KMS-11 (cell line): ENCODE data around the gene KCNQ2.

Experiments used
- H2AFZ ChIP-seq: fragments of 200-600 bp; sonication (generic); 2 replicates; pipeline ENCODE4 v1.6.1; 2016; ENCODE audit warnings: antibody characterized with exemption, mixed run types, low read depth
- H3K27ac ChIP-seq: fragments of 200-600 bp; sonication (generic); 2 replicates; pipeline ENCODE4 v1.6.1; 2016; ENCODE audit warnings: mild to moderate bottlenecking, mixed run types
- H3K27me3 ChIP-seq: fragments of 200-600 bp; sonication (generic); 2 replicates; pipeline ENCODE4 v1.6.1; 2017; ENCODE audit warnings: mild to moderate bottlenecking, low read depth, mixed run types, moderate library complexity; ENCODE audit not compliant: insufficient read depth
- H3K36me3 ChIP-seq: fragments of 200-600 bp; sonication (generic); 2 replicates; pipeline ENCODE4 v1.6.1; 2017; ENCODE audit warnings: mild to moderate bottlenecking, mixed run types; ENCODE audit not compliant: insufficient read depth
- H3K4me1 ChIP-seq: fragments of 200-600 bp; sonication (generic); 2 replicates; pipeline ENCODE4 v1.6.1; 2016; ENCODE audit warnings: mild to moderate bottlenecking, low read depth, mixed run types; ENCODE audit not compliant: poor library complexity, severe bottlenecking
- H3K4me2 ChIP-seq: fragments of 200-600 bp; sonication (generic); 2 replicates; pipeline ENCODE4 v1.7.0; 2016; ENCODE audit warnings: mild to moderate bottlenecking, mixed run types
- H3K4me3 ChIP-seq: fragments of 200-600 bp; sonication (generic); IDR thresholded peaks from 2 replicates; pipeline ENCODE4 v1.6.1; 2017; ENCODE audit warnings: low read depth, low read length, mixed read lengths; ENCODE audit not compliant: insufficient read depth
- H3K79me2 ChIP-seq: fragments of 200-600 bp; sonication (generic); 2 replicates; pipeline ENCODE4 v1.6.1; 2016; ENCODE audit warnings: low read depth, mixed run types; ENCODE audit not compliant: insufficient read depth
- H3K9ac ChIP-seq: fragments of 200-600 bp; sonication (generic); 2 replicates; pipeline ENCODE4 v1.6.1; 2016; ENCODE audit warnings: mild to moderate bottlenecking, mixed run types
- H4K20me1 ChIP-seq: fragments of 200-600 bp; sonication (generic); 2 replicates; pipeline ENCODE4 v1.6.1; 2016; ENCODE audit warnings: mild to moderate bottlenecking, mixed run types; ENCODE audit not compliant: insufficient read depth
- CTCF ChIP-seq: fragments of 200-600 bp; sonication (generic); conservative IDR thresholded peaks from 2 replicates; pipeline ENCODE4 v1.6.1; 2017; ENCODE audit warnings: low read depth, mild to moderate bottlenecking, antibody characterized with exemption, low read length, moderate library complexity, mixed read lengths

The KCNQ2 gene

GRCh38 chr20:63406617-63407245, 65.7 kb downstream of the KCNQ2 start:
- Histone ChIP-seq H4K20me1 (no peaks in the 10 kb centered on the region), H3K9ac (no peak overlapping the region), H3K79me2 (no peaks in the 10 kb centered on the region), H3K36me3 (no peaks in the 10 kb centered on the region), H2AFZ (no peak overlapping the region), H3K4me1 (no peaks in the 10 kb centered on the region), H3K4me2 (no peak overlapping the region), H3K4me3 (no peak overlapping the region), H3K27me3 (peaks cover 97% of the 10 kb centered on the region), H3K27ac (no peak overlapping the region)
- no peak for TF ChIP-seq CTCF

- H3K27me3 ChIP-seq: peaks cover 97% of the 10 kb centered on the region
- H2AFZ ChIP-seq: no peak overlapping the region
- no peak overlapping the region for H3K27ac ChIP-seq
- no peaks in the 10 kb centered on the region for H4K20me1 ChIP-seq
- H3K36me3 ChIP-seq: no peaks in the 10 kb centered on the region
- TF ChIP-seq CTCF: no peak
- H3K79me2 ChIP-seq: no peaks in the 10 kb centered on the region
- no peaks in the 10 kb centered on the region for H3K4me1 ChIP-seq
- no peak overlapping the region for H3K4me3 ChIP-seq
- no peak overlapping the region for H3K9ac ChIP-seq
- no peak overlapping the region for H3K4me2 ChIP-seq
Measured at GRCh38 chr20:63406011-63406410, 66.4 kb downstream of the KCNQ2 start.

- Histone ChIP-seq H3K4me1 (no peaks in the 10 kb centered on the region), H2AFZ (no peak overlapping the region), H3K27ac (no peak overlapping the region), H3K79me2 (no peaks in the 10 kb centered on the region), H3K27me3 (peaks cover 97% of the 10 kb centered on the region), H3K9ac (no peak overlapping the region), H3K4me3 (no peak overlapping the region), H3K4me2 (no peak overlapping the region), H3K36me3 (no peaks in the 10 kb centered on the region), H4K20me1 (no peaks in the 10 kb centered on the region)
- TF ChIP-seq CTCF: no peak
Measured at GRCh38 chr20:63405102-63405730, 67.2 kb downstream of the KCNQ2 start.

- Histone ChIP-seq H3K4me1 (no peaks in the 10 kb centered on the region), H3K27ac (no peak overlapping the region), H3K27me3 (peaks cover 100% of the 10 kb centered on the region), H3K4me2 (no peak overlapping the region), H3K9ac (no peak overlapping the region), H3K4me3 (no peak overlapping the region), H4K20me1 (no peaks in the 10 kb centered on the region), H3K36me3 (no peaks in the 10 kb centered on the region), H3K79me2 (no peaks in the 10 kb centered on the region), H2AFZ (no peak overlapping the region)
- no peak for TF ChIP-seq CTCF
Measured at GRCh38 chr20:63404129-63405085, 68.0 kb downstream of the KCNQ2 start.
